ENCODE results near the gene GLIS1.

Gene GLIS1

DNA sequence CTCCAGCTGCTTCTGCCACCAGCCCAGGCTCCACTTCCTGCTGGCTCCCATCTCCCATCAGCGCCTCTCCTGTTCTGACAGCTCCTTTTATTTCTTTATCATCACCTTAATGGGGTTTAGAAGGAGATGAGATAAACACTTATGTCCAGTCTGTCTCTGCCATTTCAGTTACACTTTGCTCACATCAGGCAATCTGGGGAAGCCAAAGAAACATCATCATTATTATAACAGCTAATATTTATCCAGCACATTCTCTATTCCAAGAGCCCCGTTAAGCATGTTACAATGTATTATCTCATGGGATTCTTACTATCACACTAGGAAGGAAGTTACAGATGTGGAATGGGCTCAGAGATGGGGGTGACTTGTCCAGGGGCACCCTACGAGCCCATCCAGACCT is 248.6 kb downstream of the GLIS1 start:
- no peaks in the 10 kb centered on the region for H3K36me3 ChIP-seq (ENCODE audit: insufficient read depth, low read length)
- H2AFZ ChIP-seq (ENCODE audit: low read length): no peak overlapping the region
- H3F3A ChIP-seq (ENCODE audit: low read depth): no peaks in the 10 kb centered on the region
- H4K20me1 ChIP-seq (ENCODE audit: insufficient read depth, low read length, poor library complexity, severe bottlenecking): no peaks in the 10 kb centered on the region
- H3K9me2 ChIP-seq (replicated peaks; ENCODE audit: low read depth, low read length): no peaks in the 10 kb centered on the region
- H3K79me2 ChIP-seq (ENCODE audit: insufficient read depth, low read length): no peaks in the 10 kb centered on the region
- H3K4me3 ChIP-seq (ENCODE audit: low read length, poor library complexity, severe bottlenecking): no peak overlapping the region
- TF ChIP-seq CTCF (conservative IDR thresholded peaks at IDR 0.05; ENCODE audit: low read length) (no peak), EZH2phosphoT487 (IDR thresholded peaks at IDR 0.05; ENCODE audit: borderline replicate concordance) (no peak)
- no peak overlapping the region for H3K4me2 ChIP-seq (ENCODE audit: low read depth, low read length, poor library complexity, severe bottlenecking)
- H3K9ac ChIP-seq (ENCODE audit: low read depth, low read length, poor library complexity, severe bottlenecking): no peak overlapping the region
- peaks cover 14% of the 10 kb centered on the region for H3K4me1 ChIP-seq (ENCODE audit: insufficient read depth, low read length, poor library complexity, severe bottlenecking)
- no peaks in the 10 kb centered on the region for H3K27me3 ChIP-seq (ENCODE audit: insufficient read depth, low read length, poor library complexity, severe bottlenecking)
- no peaks in the 10 kb centered on the region for H3K9me3 ChIP-seq (ENCODE audit: insufficient read depth, low read depth, low read length)

DNA sequence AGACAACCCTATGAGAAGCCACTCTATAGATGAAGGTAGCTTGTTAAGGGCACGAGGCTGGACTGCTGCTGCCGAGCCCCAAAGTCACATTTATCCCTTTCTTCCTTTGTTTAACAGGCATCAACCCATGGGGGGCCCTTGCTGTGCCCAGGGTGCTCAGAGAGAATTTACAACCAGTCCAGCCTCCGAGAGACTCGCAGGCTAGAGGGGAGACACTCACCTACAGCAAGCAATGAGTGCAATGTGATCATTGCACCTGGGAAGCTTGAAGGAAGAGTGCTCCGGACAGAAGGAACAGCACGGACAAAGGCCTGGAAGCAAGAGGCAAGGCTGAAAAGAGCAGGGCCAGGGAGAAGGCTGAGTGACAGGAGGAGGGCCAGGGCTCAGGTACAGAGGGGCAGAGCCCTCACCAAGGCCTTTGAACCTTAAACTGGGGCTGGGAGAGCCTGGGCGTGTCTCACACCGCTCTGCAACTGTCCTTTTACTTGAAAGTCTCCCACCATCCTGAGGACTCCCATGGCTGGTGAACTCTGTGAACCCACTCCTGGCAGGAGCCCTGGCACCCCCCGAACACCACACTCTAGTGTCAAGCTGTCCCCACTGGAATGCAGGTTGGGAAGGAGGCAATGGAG is 252.5 kb downstream of the GLIS1 start:
- H3K4me2 ChIP-seq (ENCODE audit: low read depth, low read length, poor library complexity, severe bottlenecking): peak overlapping the region; percentile 7
- H3K9me3 ChIP-seq (ENCODE audit: insufficient read depth, low read depth, low read length): no peaks in the 10 kb centered on the region
- H3K27me3 ChIP-seq (ENCODE audit: insufficient read depth, low read length, poor library complexity, severe bottlenecking): no peaks in the 10 kb centered on the region
- H3K4me1 ChIP-seq (ENCODE audit: insufficient read depth, low read length, poor library complexity, severe bottlenecking): peaks cover 14% of the 10 kb centered on the region
- H3K36me3 ChIP-seq (ENCODE audit: insufficient read depth, low read length): no peaks in the 10 kb centered on the region
- peak overlapping the region; percentile 59 for H3K9ac ChIP-seq (ENCODE audit: low read depth, low read length, poor library complexity, severe bottlenecking)
- no peaks in the 10 kb centered on the region for H3F3A ChIP-seq (ENCODE audit: low read depth)
- H3K4me3 ChIP-seq (ENCODE audit: low read length, poor library complexity, severe bottlenecking): no peak overlapping the region
- no peaks in the 10 kb centered on the region for H3K79me2 ChIP-seq (ENCODE audit: insufficient read depth, low read length)
- H3K9me2 ChIP-seq (replicated peaks; ENCODE audit: low read depth, low read length): no peaks in the 10 kb centered on the region
- H4K20me1 ChIP-seq (ENCODE audit: insufficient read depth, low read length, poor library complexity, severe bottlenecking): no peaks in the 10 kb centered on the region
- H2AFZ ChIP-seq (ENCODE audit: low read length): peak overlapping the region; percentile 74; the same call in 1 of the 2 replicates
- TF ChIP-seq CTCF (conservative IDR thresholded peaks at IDR 0.05; ENCODE audit: low read length) (no peak), EZH2phosphoT487 (IDR thresholded peaks at IDR 0.05; ENCODE audit: borderline replicate concordance) (no peak)

- Histone ChIP-seq H3K4me1 (ENCODE audit: insufficient read depth, low read length, poor library complexity, severe bottlenecking) (peaks cover 18% of the 10 kb centered on the region), H2AFZ (ENCODE audit: low read length) (peak overlapping the region; percentile 74), H3K4me2 (ENCODE audit: low read depth, low read length, poor library complexity, severe bottlenecking) (peak overlapping the region; percentile 50), H3K36me3 (ENCODE audit: insufficient read depth, low read length) (no peaks in the 10 kb centered on the region), H3K9ac (ENCODE audit: low read depth, low read length, poor library complexity, severe bottlenecking) (peak overlapping the region; percentile 59), H3K4me3 (ENCODE audit: low read length, poor library complexity, severe bottlenecking) (peak overlapping the region; percentile 42), H3K27me3 (ENCODE audit: insufficient read depth, low read length, poor library complexity, severe bottlenecking) (no peaks in the 10 kb centered on the region), H3K9me3 (ENCODE audit: insufficient read depth, low read depth, low read length) (no peaks in the 10 kb centered on the region), H3K9me2 (replicated peaks; ENCODE audit: low read depth, low read length) (no peaks in the 10 kb centered on the region), H3F3A (ENCODE audit: low read depth) (no peaks in the 10 kb centered on the region), H3K79me2 (ENCODE audit: insufficient read depth, low read length) (no peaks in the 10 kb centered on the region), H4K20me1 (ENCODE audit: insufficient read depth, low read length, poor library complexity, severe bottlenecking) (no peaks in the 10 kb centered on the region)
- TF ChIP-seq EZH2phosphoT487 (IDR thresholded peaks at IDR 0.05; ENCODE audit: borderline replicate concordance) (no peak), CTCF (conservative IDR thresholded peaks at IDR 0.05; ENCODE audit: low read length) (peak; percentile 82)
Observed at GRCh38 chr1:53485478-53486394, 253.2 kb downstream of the GLIS1 start.
